NT2/D1 (cell line): ENCODE measurements around the gene RIOX2.

Experiments
- DNase-seq: peaks from one replicate; pipeline ENCODE4 v3.0.0-alpha.2; 2011; ENCODE audit warnings: low read depth, low spot score
- H3K27me3 ChIP-seq: 2 replicates; pipeline ENCODE4 v1.6.0; 2011; ENCODE audit warnings: mild to moderate bottlenecking; ENCODE audit not compliant: insufficient read length, insufficient read depth
- H3K36me3 ChIP-seq: 2 replicates; pipeline ENCODE4 v1.6.1; 2011; ENCODE audit warnings: mild to moderate bottlenecking, low read length, mixed read lengths; ENCODE audit not compliant: insufficient read depth, insufficient read length
- H3K4me1 ChIP-seq: 2 replicates; pipeline ENCODE4 v1.5.1; 2011; ENCODE audit not compliant: insufficient read depth, insufficient read length
- H3K4me3 ChIP-seq: 2 replicates; pipeline ENCODE4 v1.5.1; 2011; ENCODE audit warnings: low read depth; ENCODE audit not compliant: insufficient read length
- H3K9ac ChIP-seq: 2 replicates; pipeline ENCODE4 v1.6.0; 2011; ENCODE audit warnings: low read depth; ENCODE audit not compliant: insufficient read length
- H3K9me3 ChIP-seq: 2 replicates; pipeline ENCODE4 v1.5.1; 2011; ENCODE audit warnings: mild to moderate bottlenecking, low read length; ENCODE audit not compliant: insufficient read depth
- SUZ12 ChIP-seq: IDR thresholded peaks from 2 replicates; pipeline ENCODE4 v1.6.1; 2011; ENCODE audit not compliant: insufficient read length, insufficient read depth; ENCODE audit errors: extremely low read depth
- YY1 ChIP-seq: IDR thresholded peaks from 2 replicates; pipeline ENCODE4 v1.6.1; 2011; ENCODE audit not compliant: insufficient read length, insufficient read depth
- ZNF274 ChIP-seq: IDR thresholded peaks from 2 replicates; pipeline ENCODE4 v1.6.1; 2011; ENCODE audit warnings: mild to moderate bottlenecking, low read depth, low read length

The RIOX2 gene

GRCh38 chr3:97999103-97999502, 26.9 kb upstream of the RIOX2 start:
- no peak overlapping the region for H3K9ac ChIP-seq
- TF ChIP-seq YY1 (no peak), SUZ12 (no peak), ZNF274 (no peak)
- no peaks in the 10 kb centered on the region for H3K4me1 ChIP-seq
- no peaks in the 10 kb centered on the region for H3K27me3 ChIP-seq
- DNase-seq: no peak
- no peaks in the 10 kb centered on the region for H3K9me3 ChIP-seq
- no peaks in the 10 kb centered on the region for H3K36me3 ChIP-seq
- no peak overlapping the region for H3K4me3 ChIP-seq

- Histone ChIP-seq H3K9ac (no peak overlapping the region), H3K36me3 (no peaks in the 10 kb centered on the region), H3K27me3 (no peaks in the 10 kb centered on the region), H3K4me3 (no peak overlapping the region), H3K9me3 (no peaks in the 10 kb centered on the region), H3K4me1 (no peaks in the 10 kb centered on the region)
- TF ChIP-seq SUZ12 (no peak), ZNF274 (no peak)
- DNase-seq: no peak
Observed at GRCh38 chr3:97996988-97997387, 24.8 kb upstream of the RIOX2 start.

GRCh38 chr3:97994328-97994945, 22.2 kb upstream of the RIOX2 start:
- H3K4me3 ChIP-seq: no peak overlapping the region
- H3K9ac ChIP-seq: no peak overlapping the region
- no peaks in the 10 kb centered on the region for H3K9me3 ChIP-seq
- no peaks in the 10 kb centered on the region for H3K27me3 ChIP-seq
- no peaks in the 10 kb centered on the region for H3K4me1 ChIP-seq
- DNase-seq: no peak
- H3K36me3 ChIP-seq: no peaks in the 10 kb centered on the region
- TF ChIP-seq YY1: no peak
- TF ChIP-seq SUZ12: no peak
- TF ChIP-seq ZNF274: no peak

- Histone ChIP-seq H3K36me3 (no peaks in the 10 kb centered on the region), H3K4me1 (no peaks in the 10 kb centered on the region), H3K4me3 (no peak overlapping the region), H3K9ac (no peak overlapping the region), H3K27me3 (no peaks in the 10 kb centered on the region), H3K9me3 (no peaks in the 10 kb centered on the region)
- no peak for DNase-seq
- TF ChIP-seq SUZ12: no peak
- TF ChIP-seq YY1: no peak
- no peak for TF ChIP-seq ZNF274
Observed at GRCh38 chr3:97993526-97993925, 21.3 kb upstream of the RIOX2 start.

- DNase-seq: no peak
- Histone ChIP-seq H3K9ac (no peak overlapping the region), H3K36me3 (no peaks in the 10 kb centered on the region), H3K4me1 (no peaks in the 10 kb centered on the region), H3K4me3 (no peak overlapping the region), H3K9me3 (no peaks in the 10 kb centered on the region), H3K27me3 (no peaks in the 10 kb centered on the region)
- no peak for TF ChIP-seq YY1
- TF ChIP-seq ZNF274: no peak
- TF ChIP-seq SUZ12: no peak
Observed at GRCh38 chr3:97992547-97993173, 20.4 kb upstream of the RIOX2 start.

- Histone ChIP-seq H3K27me3 (no peaks in the 10 kb centered on the region), H3K36me3 (no peaks in the 10 kb centered on the region), H3K9ac (no peak overlapping the region), H3K4me3 (no peak overlapping the region), H3K4me1 (no peaks in the 10 kb centered on the region), H3K9me3 (no peaks in the 10 kb centered on the region)
- no peak for DNase-seq
- TF ChIP-seq YY1 (no peak), SUZ12 (no peak), ZNF274 (no peak)
Observed at GRCh38 chr3:97991293-97991682, 19.1 kb upstream of the RIOX2 start.

GRCh38 chr3:97990624-97991292, 18.5 kb upstream of the RIOX2 start:
- no peak for DNase-seq
- Histone ChIP-seq H3K4me3 (no peak overlapping the region), H3K36me3 (no peaks in the 10 kb centered on the region), H3K4me1 (no peaks in the 10 kb centered on the region), H3K27me3 (no peaks in the 10 kb centered on the region), H3K9me3 (no peaks in the 10 kb centered on the region), H3K9ac (no peak overlapping the region)
- TF ChIP-seq YY1 (no peak), ZNF274 (no peak), SUZ12 (no peak)
